ENCODE measurements around the gene SPEN. TPM values are rescaled to one million over a fixed set of nuclear protein-coding genes. Genes with fewer than 3 reads are reported as not detected.
A peak's percentile ranks its signal among the peaks of the same experiment; 100 is the strongest.

The SPEN gene
- total and polyA plus RNA-seq, 9 of the 15 experiments (the other 6 are each of a cell fraction or from before 2014, with no cell fraction given) = 5.7 to 87.5 (median 27.2) TPM

GRCh38 chr1:15949453-15950245, 102.1 kb downstream of the SPEN start (continued):
- TF ChIP-seq MAFK (IDR thresholded peaks at IDR 0.05; ENCODE audit: low read length) (no peak; the same call in 1 of the 2 replicates), CHD2 (IDR thresholded peaks at IDR 0.05; ENCODE audit: low read depth, low read length) (0 out of 2 replicates have a peak, but pooled peaks have one; percentile 12), TAF1 (IDR thresholded peaks at IDR 0.05; ENCODE audit: control insufficient read depth, extremely low read depth, insufficient read depth, low read length, severe bottlenecking) (no peak), ZNF511 (CRISPR knock-in tag; IDR thresholded peaks at IDR 0.05) (peak; percentile 87; the same call in 1 of the 2 replicates), ZC3H11A (IDR thresholded peaks at IDR 0.05; ENCODE audit: low read depth, low read length) (no peak), SNIP1 (IDR thresholded peaks at IDR 0.05; ENCODE audit: low read depth) (no peak), CHD7 (IDR thresholded peaks at IDR 0.05; ENCODE audit: low read depth, low read length) (no peak), DNMT1 (IDR thresholded peaks at IDR 0.05) (no peak), ZNF274 (IDR thresholded peaks at IDR 0.05; ENCODE audit: borderline replicate concordance, low read depth, low read length) (no peak), RBM15 (IDR thresholded peaks at IDR 0.05; ENCODE audit: insufficient read depth, low read length) (no peak), PRPF4 (IDR thresholded peaks at IDR 0.05; ENCODE audit: insufficient read depth, low read depth, low read length, poor library complexity, severe bottlenecking) (no peak), ZNF551 (CRISPR knock-in tag; IDR thresholded peaks at IDR 0.05) (no peak), KDM4B (IDR thresholded peaks at IDR 0.05; ENCODE audit: borderline replicate concordance in 2 of 2, low read depth in 1 of 2) (no peak), HDAC6 (IDR thresholded peaks at IDR 0.05; ENCODE audit: low read depth, low read length) (no peak), SRSF1 (IDR thresholded peaks at IDR 0.05; ENCODE audit: low read depth, low read length) (no peak), ZZZ3 (IDR thresholded peaks at IDR 0.05) (no peak)

Data from K562 (cell line).